ENCODE results near the gene GPR157.

DNA sequence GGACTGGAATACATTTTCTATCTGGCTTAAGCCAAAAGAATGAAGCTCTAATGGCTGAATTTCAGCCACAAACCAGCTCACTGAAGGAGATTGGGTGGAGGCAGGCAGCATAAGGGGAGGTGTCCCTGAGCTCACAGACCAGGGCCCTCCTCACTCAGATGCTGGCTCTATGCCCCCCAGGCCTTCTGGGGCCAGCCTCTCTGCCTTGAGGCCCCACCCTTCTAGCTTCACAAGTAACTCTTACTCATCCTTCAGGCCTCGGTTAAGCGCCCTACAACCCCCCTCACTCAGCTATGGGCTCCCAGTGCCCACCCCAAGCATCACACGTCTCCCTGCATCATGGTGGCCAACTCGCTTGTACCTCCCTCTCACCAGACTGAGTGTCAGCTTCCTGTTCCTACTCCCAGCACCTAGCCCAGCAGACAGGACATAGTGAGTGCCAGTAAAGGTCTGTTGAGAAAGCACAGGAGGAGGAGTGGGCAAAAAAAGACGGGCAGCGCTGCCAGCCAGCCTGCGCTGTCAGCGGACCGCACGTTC lies 40.8 kb upstream of the GPR157 start:
- TF ChIP-seq, protein P1, sequence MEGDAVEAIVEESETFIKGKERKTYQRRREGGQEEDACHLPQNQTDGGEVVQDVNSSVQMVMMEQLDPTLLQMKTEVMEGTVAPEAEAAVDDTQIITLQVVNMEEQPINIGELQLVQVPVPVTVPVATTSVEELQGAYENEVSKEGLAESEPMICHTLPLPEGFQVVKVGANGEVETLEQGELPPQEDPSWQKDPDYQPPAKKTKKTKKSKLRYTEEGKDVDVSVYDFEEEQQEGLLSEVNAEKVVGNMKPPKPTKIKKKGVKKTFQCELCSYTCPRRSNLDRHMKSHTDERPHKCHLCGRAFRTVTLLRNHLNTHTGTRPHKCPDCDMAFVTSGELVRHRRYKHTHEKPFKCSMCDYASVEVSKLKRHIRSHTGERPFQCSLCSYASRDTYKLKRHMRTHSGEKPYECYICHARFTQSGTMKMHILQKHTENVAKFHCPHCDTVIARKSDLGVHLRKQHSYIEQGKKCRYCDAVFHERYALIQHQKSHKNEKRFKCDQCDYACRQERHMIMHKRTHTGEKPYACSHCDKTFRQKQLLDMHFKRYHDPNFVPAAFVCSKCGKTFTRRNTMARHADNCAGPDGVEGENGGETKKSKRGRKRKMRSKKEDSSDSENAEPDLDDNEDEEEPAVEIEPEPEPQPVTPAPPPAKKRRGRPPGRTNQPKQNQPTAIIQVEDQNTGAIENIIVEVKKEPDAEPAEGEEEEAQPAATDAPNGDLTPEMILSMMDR (IDR thresholded peaks at IDR 0.05): no peak
- TF ChIP-seq POLR2A (IDR thresholded peaks at IDR 0.05): no peak
- no peak for TF ChIP-seq EP300 (IDR thresholded peaks at IDR 0.05)
